GM19351 (cell line): Measurements from ENCODE around the gene IWS1.

Experiments used
- ATAC-seq: cut with Tn5 transposase; IDR thresholded peaks from one replicate; pipeline ENCODE4 v1.9.1; 2021; ENCODE audit warnings: mild to moderate bottlenecking, moderate library complexity; ENCODE audit not compliant: unreplicated experiment

Gene IWS1

GRCh38 chr2:127506510-127506909, 19.8 kb downstream of the IWS1 start:
- ATAC-seq: no peak

GRCh38 chr2:127504552-127505430, 21.5 kb downstream of the IWS1 start:
- no peak for ATAC-seq

- ATAC-seq: no peak
Observed at GRCh38 chr2:127503491-127503890, 22.8 kb downstream of the IWS1 start.

- ATAC-seq: no peak
Observed at GRCh38 chr2:127498386-127498785, 27.9 kb downstream of the IWS1 start.

GRCh38 chr2:127490283-127490682, 36.0 kb downstream of the IWS1 start:
- ATAC-seq: no peak

GRCh38 chr2:127486247-127487058, 39.8 kb downstream of the IWS1 start:
- ATAC-seq: no peak

- ATAC-seq: no peak
Observed at GRCh38 chr2:127485694-127486071, 40.6 kb downstream of the IWS1 start.

GRCh38 chr2:127485051-127485693, 41.1 kb downstream of the IWS1 start:
- no peak for ATAC-seq

GRCh38 chr2:127482031-127482430, 44.3 kb downstream of the IWS1 start:
- no peak for ATAC-seq

GRCh38 chr2:127479866-127480743, 46.2 kb downstream of the IWS1 start:
- ATAC-seq: no peak

GRCh38 chr2:127479219-127479825, 47.0 kb downstream of the IWS1 start:
- no peak for ATAC-seq

GRCh38 chr2:127475788-127476187, 50.5 kb downstream of the IWS1 start:
- ATAC-seq: no peak

- no peak for ATAC-seq
Observed at GRCh38 chr2:127472268-127472667, 54.0 kb downstream of the IWS1 start.

- no peak for ATAC-seq
Observed at GRCh38 chr2:127471286-127471988, 54.9 kb downstream of the IWS1 start.

GRCh38 chr2:127469974-127470373, 56.3 kb downstream of the IWS1 start:
- ATAC-seq: no peak

- ATAC-seq: no peak
Observed at GRCh38 chr2:127469051-127469450, 57.2 kb downstream of the IWS1 start.

- no peak for ATAC-seq
Observed at GRCh38 chr2:127465258-127465657, 61.0 kb downstream of the IWS1 start.

- no peak for ATAC-seq
Observed at GRCh38 chr2:127464470-127465257, 61.6 kb downstream of the IWS1 start.
